Neutrophil (primary cell): ENCODE measurements around the gene CACNA1C.

Experiments used
- H3K27ac ChIP-seq: fragments of 200-600 bp; sonication (generic); 2 replicates; pipeline ENCODE4 v1.5.1; 2016; ENCODE audit warnings: mild to moderate bottlenecking, moderate library complexity
- H3K27me3 ChIP-seq: fragments of 200-600 bp; sonication (generic); 2 replicates; pipeline ENCODE4 v1.6.0; 2016; ENCODE audit warnings: mild to moderate bottlenecking
- H3K36me3 ChIP-seq: fragments of 200-600 bp; sonication (generic); 2 replicates; pipeline ENCODE4 v1.5.1; 2017
- H3K4me1 ChIP-seq, 2 experiments: fragments of 200-600 bp in 1 of 2; sonication (generic) in 1 of 2; 1 replicate in 1 of 2; 2 replicates in 1 of 2; pipeline versions ENCODE4 v1.5.1 to v1.6.1; 2013 to 2016; ENCODE audit warnings: low read depth in 1 of 2, low read length in 1 of 2, mild to moderate bottlenecking in 1 of 2, moderate library complexity in 1 of 2; ENCODE audit not compliant: control insufficient read depth in 1 of 2, insufficient read depth in 1 of 2
- H3K4me3 ChIP-seq, 2 experiments: fragments of 200-600 bp in 1 of 2; sonication (generic) in 1 of 2; 1 replicate in 1 of 2; 2 replicates in 1 of 2; pipeline ENCODE4 v1.5.1; 2013 to 2016; ENCODE audit warnings: low read depth in 1 of 2, low read length in 1 of 2, mild to moderate bottlenecking in 1 of 2, moderate library complexity in 1 of 2
- H3K9me3 ChIP-seq: fragments of 200-600 bp; sonication (generic); 2 replicates; pipeline ENCODE4 v1.5.1; 2016
- CTCF ChIP-seq: fragments of 200-600 bp; sonication (generic); IDR thresholded peaks from 2 replicates; pipeline ENCODE4 v1.5.1; 2016; ENCODE audit warnings: antibody characterized with exemption

CACNA1C gene

GRCh38 chr12:2647186-2647585 is 594.4 kb downstream of the CACNA1C start:
- H3K4me3 ChIP-seq = no peak overlapping the region
- H3K9me3 ChIP-seq = no peaks in the 10 kb centered on the region
- no peaks in the 10 kb centered on the region for H3K36me3 ChIP-seq
- TF ChIP-seq CTCF = no peak
- peaks cover 76% of the 10 kb centered on the region for H3K27me3 ChIP-seq
- no peaks in the 10 kb centered on the region for H3K4me1 ChIP-seq
- H3K27ac ChIP-seq = no peak overlapping the region

- no peak overlapping the region for H3K27ac ChIP-seq
- no peak for TF ChIP-seq CTCF
- H3K9me3 ChIP-seq = no peaks in the 10 kb centered on the region
- H3K4me3 ChIP-seq = no peak overlapping the region
- H3K36me3 ChIP-seq = no peaks in the 10 kb centered on the region
- H3K4me1 ChIP-seq = no peaks in the 10 kb centered on the region
- H3K27me3 ChIP-seq = peaks cover 64% of the 10 kb centered on the region
Measured at GRCh38 chr12:2648406-2648805, 595.6 kb downstream of the CACNA1C start.

- no peaks in the 10 kb centered on the region for H3K36me3 ChIP-seq
- no peaks in the 10 kb centered on the region for H3K9me3 ChIP-seq
- TF ChIP-seq CTCF = no peak
- no peak overlapping the region for H3K27ac ChIP-seq
- H3K4me3 ChIP-seq = no peak overlapping the region
- H3K4me1 ChIP-seq = no peaks in the 10 kb centered on the region
- H3K27me3 ChIP-seq = peaks cover 54% of the 10 kb centered on the region
Measured at GRCh38 chr12:2649201-2650030, 596.6 kb downstream of the CACNA1C start.

GRCh38 chr12:2650261-2651067 is 597.7 kb downstream of the CACNA1C start:
- Histone ChIP-seq H3K9me3 (no peaks in the 10 kb centered on the region), H3K4me3 (no peak overlapping the region), H3K27ac (no peak overlapping the region), H3K4me1 (no peaks in the 10 kb centered on the region), H3K27me3 (peaks cover 44% of the 10 kb centered on the region), H3K36me3 (no peaks in the 10 kb centered on the region)
- no peak for TF ChIP-seq CTCF

- peaks cover 35% of the 10 kb centered on the region for H3K27me3 ChIP-seq
- no peaks in the 10 kb centered on the region for H3K4me1 ChIP-seq
- no peaks in the 10 kb centered on the region for H3K9me3 ChIP-seq
- TF ChIP-seq CTCF = no peak
- H3K27ac ChIP-seq = no peak overlapping the region
- no peaks in the 10 kb centered on the region for H3K36me3 ChIP-seq
- H3K4me3 ChIP-seq = no peak overlapping the region
Measured at GRCh38 chr12:2651068-2651965, 598.5 kb downstream of the CACNA1C start.
